ENCODE results near the gene USP35. TPM values are rescaled to one million over a fixed set of nuclear protein-coding genes. Genes with fewer than 3 reads are reported as not detected.

Gene USP35
- total and polyA plus RNA-seq, 4 experiments from 2014 or later = 0.11 to 14.3 (median 6.8) TPM

GRCh38 chr11:78254268-78254667, 65.5 kb downstream of the USP35 start:
- Histone ChIP-seq H3K4me1 (ENCODE audit: insufficient read depth, low read length) (no peaks in the 10 kb centered on the region), H3K9me3 (ENCODE audit: control insufficient read depth in 1 of 2, low read length in 2 of 2) (no peaks in the 10 kb centered on the region), H3K4me3 (ENCODE audit: low read length in 2 of 2) (no peak overlapping the region), H3K27me3 (ENCODE audit: insufficient read depth, low read length) (no peaks in the 10 kb centered on the region), H3K36me3 (ENCODE audit: insufficient read depth, low read length) (no peaks in the 10 kb centered on the region), H3K27ac (ENCODE audit: low read depth, low read length) (no peak overlapping the region)
- no peak for DNase-seq
- Mint-ChIP-seq H3K4me3 (no peak overlapping the region), H3K36me3 (no peaks in the 10 kb centered on the region), H3K9me3 (peaks cover 0 to 1% (median 0%) of the 10 kb centered on the region in 8 donors), H3K4me1 (no peaks in the 10 kb centered on the region), H3K27ac (no peak overlapping the region), H3K27me3 (no peaks in the 10 kb centered on the region)
- intact Hi-C loops (cut with micrococcal nuclease) = no loop called here
- POLR2A ChIA-PET (ENCODE audit: partially characterized antibody) = no interaction called here
- CTCF ChIA-PET (ENCODE audit: partially characterized antibody) = no interaction called here

GRCh38 chr11:78255919-78256318, 67.2 kb downstream of the USP35 start:
- Mint-ChIP-seq H3K27ac (no peak overlapping the region), H3K9me3 (peaks cover 0 to 1% (median 0%) of the 10 kb centered on the region in 8 donors), H3K4me3 (no peak overlapping the region), H3K4me1 (no peaks in the 10 kb centered on the region), H3K27me3 (no peaks in the 10 kb centered on the region), H3K36me3 (no peaks in the 10 kb centered on the region)
- Histone ChIP-seq H3K4me3 (ENCODE audit: low read length in 2 of 2) (no peak overlapping the region), H3K27ac (ENCODE audit: low read depth, low read length) (no peak overlapping the region), H3K4me1 (ENCODE audit: insufficient read depth, low read length) (no peaks in the 10 kb centered on the region), H3K9me3 (ENCODE audit: control insufficient read depth in 1 of 2, low read length in 2 of 2) (no peaks in the 10 kb centered on the region), H3K36me3 (ENCODE audit: insufficient read depth, low read length) (no peaks in the 10 kb centered on the region), H3K27me3 (ENCODE audit: insufficient read depth, low read length) (no peaks in the 10 kb centered on the region)
- DNase-seq = no peak
- ChIA-PET POLR2A (ENCODE audit: partially characterized antibody) (no interaction called here), CTCF (ENCODE audit: partially characterized antibody) (no interaction called here)
- intact Hi-C loops (cut with micrococcal nuclease) = no loop called here

GRCh38 chr11:78256962-78257361, 68.2 kb downstream of the USP35 start:
- Mint-ChIP-seq H3K9me3 (peaks cover 0 to 1% (median 0%) of the 10 kb centered on the region in 8 donors), H3K4me1 (no peaks in the 10 kb centered on the region), H3K27me3 (no peaks in the 10 kb centered on the region), H3K4me3 (no peak overlapping the region), H3K27ac (no peak overlapping the region), H3K36me3 (no peaks in the 10 kb centered on the region)
- CTCF ChIA-PET (ENCODE audit: partially characterized antibody) = no interaction called here
- H3K27me3 ChIP-seq (ENCODE audit: insufficient read depth, low read length) = no peaks in the 10 kb centered on the region
- no peaks in the 10 kb centered on the region for H3K4me1 ChIP-seq (ENCODE audit: insufficient read depth, low read length)
- H3K4me3 ChIP-seq (ENCODE audit: low read length in 2 of 2) = no peak overlapping the region
- POLR2A ChIA-PET (ENCODE audit: partially characterized antibody) = no interaction called here
- DNase-seq = no peak
- no peaks in the 10 kb centered on the region for H3K36me3 ChIP-seq (ENCODE audit: insufficient read depth, low read length)
- no peaks in the 10 kb centered on the region for H3K9me3 ChIP-seq (ENCODE audit: control insufficient read depth in 1 of 2, low read length in 2 of 2)
- no peak overlapping the region for H3K27ac ChIP-seq (ENCODE audit: low read depth, low read length)
- intact Hi-C loops (cut with micrococcal nuclease) = no loop called here

GRCh38 chr11:78257654-78258053, 68.9 kb downstream of the USP35 start:
- no peak overlapping the region for H3K4me3 ChIP-seq (ENCODE audit: low read length in 2 of 2)
- Mint-ChIP-seq H3K36me3 (no peaks in the 10 kb centered on the region), H3K4me3 (no peak overlapping the region), H3K9me3 (no peaks in the 10 kb centered on the region), H3K4me1 (no peaks in the 10 kb centered on the region), H3K27me3 (no peaks in the 10 kb centered on the region), H3K27ac (no peak overlapping the region)
- ChIA-PET CTCF (ENCODE audit: partially characterized antibody) (no interaction called here), POLR2A (ENCODE audit: partially characterized antibody) (no interaction called here)
- H3K9me3 ChIP-seq (ENCODE audit: control insufficient read depth in 1 of 2, low read length in 2 of 2) = no peaks in the 10 kb centered on the region
- no peak for DNase-seq
- intact Hi-C loops (cut with micrococcal nuclease) = no loop called here
- no peaks in the 10 kb centered on the region for H3K36me3 ChIP-seq (ENCODE audit: insufficient read depth, low read length)
- no peak overlapping the region for H3K27ac ChIP-seq (ENCODE audit: low read depth, low read length)
- no peaks in the 10 kb centered on the region for H3K4me1 ChIP-seq (ENCODE audit: insufficient read depth, low read length)
- H3K27me3 ChIP-seq (ENCODE audit: insufficient read depth, low read length) = no peaks in the 10 kb centered on the region

- no peaks in the 10 kb centered on the region for H3K4me1 Mint-ChIP-seq
- no peaks in the 10 kb centered on the region for H3K9me3 ChIP-seq (ENCODE audit: control insufficient read depth in 1 of 2, low read length in 2 of 2)
- DNase-seq = no peak
- no peaks in the 10 kb centered on the region for H3K36me3 Mint-ChIP-seq
- POLR2A ChIA-PET (ENCODE audit: partially characterized antibody) = no interaction called here
- no peaks in the 10 kb centered on the region for H3K9me3 Mint-ChIP-seq
- no peak overlapping the region for H3K27ac Mint-ChIP-seq
- no peak overlapping the region for H3K4me3 Mint-ChIP-seq
- no peaks in the 10 kb centered on the region for H3K36me3 ChIP-seq (ENCODE audit: insufficient read depth, low read length)
- intact Hi-C loops (cut with micrococcal nuclease) = no loop called here
- CTCF ChIA-PET (ENCODE audit: partially characterized antibody) = no interaction called here
- H3K27me3 ChIP-seq (ENCODE audit: insufficient read depth, low read length) = no peaks in the 10 kb centered on the region
- no peaks in the 10 kb centered on the region for H3K4me1 ChIP-seq (ENCODE audit: insufficient read depth, low read length)
- no peak overlapping the region for H3K27ac ChIP-seq (ENCODE audit: low read depth, low read length)
- H3K4me3 ChIP-seq (ENCODE audit: low read length in 2 of 2) = no peak overlapping the region
- no peaks in the 10 kb centered on the region for H3K27me3 Mint-ChIP-seq
Measured at GRCh38 chr11:78259777-78260487, 71.2 kb downstream of the USP35 start.

GRCh38 chr11:78261367-78261766, 72.6 kb downstream of the USP35 start:
- H3K27me3 ChIP-seq (ENCODE audit: insufficient read depth, low read length) = no peaks in the 10 kb centered on the region
- DNase-seq = no peak
- H3K4me1 ChIP-seq (ENCODE audit: insufficient read depth, low read length) = no peaks in the 10 kb centered on the region
- ChIA-PET POLR2A (ENCODE audit: partially characterized antibody) (no interaction called here), CTCF (ENCODE audit: partially characterized antibody) (interaction anchor here (1.7 kb wide), 1 partner anchor 303 kb away, joined by 3 read pairs; no protein-coding TSS in a partner anchor)
- H3K27ac Mint-ChIP-seq = no peak overlapping the region
- no peaks in the 10 kb centered on the region for H3K27me3 Mint-ChIP-seq
- intact Hi-C loops (cut with micrococcal nuclease) = no loop called here
- no peak overlapping the region for H3K4me3 ChIP-seq (ENCODE audit: low read length in 2 of 2)
- no peaks in the 10 kb centered on the region for H3K9me3 Mint-ChIP-seq
- no peaks in the 10 kb centered on the region for H3K36me3 Mint-ChIP-seq
- H3K4me1 Mint-ChIP-seq = peaks cover 0 to 1% (median 0%) of the 10 kb centered on the region in 4 donors
- no peaks in the 10 kb centered on the region for H3K9me3 ChIP-seq (ENCODE audit: control insufficient read depth in 1 of 2, low read length in 2 of 2)
- no peak overlapping the region for H3K27ac ChIP-seq (ENCODE audit: low read depth, low read length)
- H3K4me3 Mint-ChIP-seq = no peak overlapping the region
- no peaks in the 10 kb centered on the region for H3K36me3 ChIP-seq (ENCODE audit: insufficient read depth, low read length)

GRCh38 chr11:78261828-78262227, 73.1 kb downstream of the USP35 start:
- ChIA-PET CTCF (ENCODE audit: partially characterized antibody) (interaction anchor here (1.7 kb wide), 1 partner anchor 303 kb away, joined by 3 read pairs; no protein-coding TSS in a partner anchor), POLR2A (ENCODE audit: partially characterized antibody) (no interaction called here)
- no peaks in the 10 kb centered on the region for H3K36me3 Mint-ChIP-seq
- H3K27ac Mint-ChIP-seq = no peak overlapping the region
- Histone ChIP-seq H3K4me3 (ENCODE audit: low read length in 2 of 2) (no peak overlapping the region), H3K4me1 (ENCODE audit: insufficient read depth, low read length) (no peaks in the 10 kb centered on the region), H3K9me3 (ENCODE audit: control insufficient read depth in 1 of 2, low read length in 2 of 2) (no peaks in the 10 kb centered on the region), H3K27me3 (ENCODE audit: insufficient read depth, low read length) (no peaks in the 10 kb centered on the region), H3K36me3 (ENCODE audit: insufficient read depth, low read length) (no peaks in the 10 kb centered on the region), H3K27ac (ENCODE audit: low read depth, low read length) (no peak overlapping the region)
- no peak overlapping the region for H3K4me3 Mint-ChIP-seq
- DNase-seq = no peak
- no peaks in the 10 kb centered on the region for H3K27me3 Mint-ChIP-seq
- peaks cover 0 to 4% (median 0%) of the 10 kb centered on the region in 4 donors for H3K4me1 Mint-ChIP-seq
- intact Hi-C loops (cut with micrococcal nuclease) = no loop called here
- H3K9me3 Mint-ChIP-seq = no peaks in the 10 kb centered on the region

Data from CD4-positive, alpha-beta memory T cell (primary cell).